Left ventricle myocardium inferior (tissue), 1 donor: Measurements from ENCODE around the gene DGCR2. TPM values are rescaled to one million over a fixed set of nuclear protein-coding genes. Genes with fewer than 3 reads are reported as not detected.

Experiments used
- DNase-seq: peaks from one replicate; pipeline ENCODE4 v3.0.0-alpha.2; 2020
- H3K27ac ChIP-seq: fragments of 200-600 bp; replicated peaks from 2 replicates; pipeline ENCODE4 v1.8.0; 2021
- H3K27me3 ChIP-seq: fragments of 200-600 bp; 2 replicates; pipeline ENCODE4 v1.8.0; 2021; ENCODE audit warnings: low read depth
- H3K36me3 ChIP-seq: fragments of 200-600 bp; 2 replicates; pipeline ENCODE4 v1.8.0; 2021
- H3K4me1 ChIP-seq: fragments of 200-600 bp; 2 replicates; pipeline ENCODE4 v1.8.0; 2021
- H3K4me3 ChIP-seq: fragments of 200-600 bp; 2 replicates; pipeline ENCODE4 v1.8.0; 2021; ENCODE audit warnings: mild to moderate bottlenecking, moderate library complexity
- H3K9me3 ChIP-seq: fragments of 200-600 bp; replicated peaks from 2 replicates; pipeline ENCODE4 v1.8.0; 2021
- CTCF ChIP-seq: fragments of 200-600 bp; IDR thresholded peaks from 2 replicates; pipeline ENCODE4 v1.8.0; 2021; ENCODE audit warnings: antibody characterized with exemption, mild to moderate bottlenecking, borderline replicate concordance
- intact Hi-C: fragments of 100-400 bp; cut with micrococcal nuclease; formaldehyde crosslinking; loops from one replicate; pipeline ENCODE4 v1.11.0; 2022
- total RNA-seq: library from RNA; stranded (reverse); fragmentation: NEBNext Ultra II Directional; extraction: Animal tissue kit (Norgen Biotek cat#: 25700); gene quantifications from one replicate; pipeline ENCODE4 v1.2.1, GENCODE V29; 2021
- donor health status: DM: no; HTN: yes; CAD: no; lungs with severe emphysema.

The DGCR2 gene
- total RNA-seq, 1 donor from 2014 or later = 33.0 TPM

GRCh38 chr22:19040888-19041703 lies 81.1 kb downstream of the DGCR2 start:
- no peaks in the 10 kb centered on the region for H3K27me3 ChIP-seq
- H3K36me3 ChIP-seq = peaks cover 86% of the 10 kb centered on the region
- no peaks in the 10 kb centered on the region for H3K9me3 ChIP-seq
- TF ChIP-seq CTCF = no peak
- no peak overlapping the region for H3K4me3 ChIP-seq
- DNase-seq = peak; percentile 10
- no peak overlapping the region for H3K27ac ChIP-seq
- intact Hi-C loops = no loop called here
- H3K4me1 ChIP-seq = peaks cover 6% of the 10 kb centered on the region

DNA sequence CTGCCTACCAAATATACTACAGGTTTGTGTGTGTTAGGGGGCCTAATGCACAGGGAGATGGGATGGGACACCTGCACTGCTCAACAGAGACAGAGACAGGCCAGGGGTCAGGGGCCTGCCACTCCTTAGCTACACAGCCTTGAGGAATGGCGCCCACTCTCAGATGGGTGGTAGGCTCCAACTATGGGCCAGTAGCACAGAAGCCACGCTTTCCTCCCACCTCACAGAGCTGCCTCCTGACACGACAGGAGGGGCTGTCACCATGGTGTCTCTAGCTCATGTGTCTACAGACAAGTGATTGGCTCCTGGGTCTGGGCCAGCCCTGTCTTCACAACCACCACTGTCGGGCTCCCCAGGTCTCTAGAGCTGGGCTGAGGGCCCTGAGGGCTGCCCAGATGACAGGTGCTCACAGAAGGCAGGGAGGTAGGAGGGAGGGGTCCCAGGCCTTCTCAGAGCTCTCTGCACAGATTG lies 81.8 kb downstream of the DGCR2 start:
- TF ChIP-seq CTCF = no peak
- Histone ChIP-seq H3K36me3 (peaks cover 80% of the 10 kb centered on the region), H3K4me3 (no peak overlapping the region), H3K27ac (no peak overlapping the region), H3K9me3 (no peaks in the 10 kb centered on the region), H3K27me3 (no peaks in the 10 kb centered on the region), H3K4me1 (peaks cover 6% of the 10 kb centered on the region)
- intact Hi-C loops = no loop called here
- no peak for DNase-seq

DNA sequence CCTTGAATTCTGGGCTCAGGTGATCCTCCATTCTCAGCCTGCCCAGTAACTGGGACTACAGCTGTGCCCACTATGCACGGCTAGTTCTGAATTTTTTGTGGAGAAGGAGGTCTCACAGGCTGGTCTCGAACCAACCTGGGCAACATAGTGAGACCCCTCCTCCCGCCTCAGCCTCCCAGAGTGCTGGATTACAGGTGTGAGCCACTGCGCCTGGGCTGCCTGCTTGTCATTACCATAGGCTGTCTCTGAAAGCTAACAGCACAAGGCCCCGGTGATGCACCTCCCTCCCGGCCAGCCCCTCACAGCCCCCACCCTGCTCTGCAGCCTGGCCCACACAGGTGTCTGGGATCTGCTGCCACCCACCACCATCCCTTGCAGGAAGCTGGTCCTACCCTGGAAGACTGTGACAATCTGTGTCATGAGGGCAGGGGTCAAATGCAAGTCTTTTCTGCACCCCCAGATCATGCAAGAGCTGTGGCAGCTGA lies 82.4 kb downstream of the DGCR2 start:
- Histone ChIP-seq H3K27me3 (no peaks in the 10 kb centered on the region), H3K4me1 (peaks cover 6% of the 10 kb centered on the region), H3K4me3 (no peak overlapping the region), H3K27ac (no peak overlapping the region), H3K9me3 (no peaks in the 10 kb centered on the region), H3K36me3 (peaks cover 74% of the 10 kb centered on the region)
- intact Hi-C loops = no loop called here
- DNase-seq = no peak
- TF ChIP-seq CTCF = no peak

- no peak overlapping the region for H3K4me3 ChIP-seq
- no peaks in the 10 kb centered on the region for H3K27me3 ChIP-seq
- peaks cover 69% of the 10 kb centered on the region for H3K36me3 ChIP-seq
- no peak overlapping the region for H3K27ac ChIP-seq
- peaks cover 6% of the 10 kb centered on the region for H3K4me1 ChIP-seq
- intact Hi-C loops = no loop called here
- H3K9me3 ChIP-seq = no peaks in the 10 kb centered on the region
- TF ChIP-seq CTCF = no peak
- DNase-seq = no peak
Measured at GRCh38 chr22:19039448-19039780, 82.8 kb downstream of the DGCR2 start.

DNA sequence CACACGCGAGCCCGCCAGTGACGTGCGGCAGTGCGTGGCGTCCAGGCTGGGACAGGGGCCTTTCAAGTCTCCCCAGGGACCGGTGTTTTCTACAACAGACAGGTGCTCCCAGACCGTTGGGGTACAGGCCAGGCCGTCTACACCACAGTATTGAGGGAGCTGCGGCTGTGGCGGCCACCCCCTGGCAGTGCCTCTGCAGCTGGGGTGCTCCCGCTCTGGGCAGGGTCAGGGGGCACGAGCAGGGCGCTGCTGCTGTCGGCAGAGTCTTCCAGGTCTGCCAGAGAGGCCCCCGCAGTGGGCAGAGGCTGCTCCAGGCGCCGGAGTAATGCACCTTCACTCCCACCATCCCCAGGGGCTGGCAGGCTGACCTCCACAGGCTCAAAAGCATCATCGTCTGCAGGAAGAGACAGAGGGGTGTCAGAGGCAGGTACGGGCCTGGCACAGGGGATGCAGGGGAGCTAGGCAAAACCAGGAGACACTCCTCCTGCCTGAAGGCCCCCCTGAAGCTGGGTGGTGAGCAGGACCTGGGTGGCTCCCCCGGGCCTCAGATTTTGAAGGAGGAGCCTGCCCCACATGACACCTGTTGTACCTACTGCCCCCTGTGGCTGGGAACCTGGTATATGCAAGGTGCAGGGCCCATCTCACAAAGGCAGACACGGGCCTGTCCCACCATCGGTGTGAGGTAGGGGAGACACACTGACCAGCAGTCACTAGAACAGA lies 83.3 kb downstream of the DGCR2 start:
- peaks cover 2% of the 10 kb centered on the region for H3K4me1 ChIP-seq
- H3K27ac ChIP-seq = no peak overlapping the region
- DNase-seq = no peak
- no peaks in the 10 kb centered on the region for H3K9me3 ChIP-seq
- no peak overlapping the region for H3K4me3 ChIP-seq
- peaks cover 64% of the 10 kb centered on the region for H3K36me3 ChIP-seq
- no peaks in the 10 kb centered on the region for H3K27me3 ChIP-seq
- TF ChIP-seq CTCF = no peak
- intact Hi-C loops = no loop called here
